SK-N-SH (cell line): ENCODE results near the gene CELF5. TPM values are rescaled to one million over a fixed set of nuclear protein-coding genes. Genes with fewer than 3 reads are reported as not detected.

Experiments used
- CTCF ChIA-PET: fragments of 300-600, 350-600 bp; formaldehyde crosslinking; extraction: SDS; loops from one replicate; lab custom pipeline; 2021; lab: Yijun Ruan, JAX
- POLR2A ChIA-PET: fragments of 350-600 bp; sonication (Branson Sonifier 250); formaldehyde crosslinking; extraction: SDS; loops from one replicate; lab custom pipeline; 2020; ENCODE audit warnings: antibody characterized with exemption, inconsistent platforms; lab: Yijun Ruan, JAX
- DNase-seq: peaks from one replicate; pipeline ENCODE4 v3.0.0; 2012
- H2AFZ ChIP-seq: fragments of 200-600 bp; sonication (generic); 2 replicates; pipeline ENCODE4 v1.8.1; 2016; ENCODE audit warnings: antibody characterized with exemption, mild to moderate bottlenecking, low read depth
- H3F3A ChIP-seq: fragments of 200-600 bp; sonication (generic); replicated peaks from 2 replicates; pipeline ENCODE3; 2016; ENCODE audit warnings: antibody characterized with exemption, mild to moderate bottlenecking; ENCODE audit not compliant: insufficient read depth
- H3K27ac ChIP-seq, 2 experiments: fragments of 200-500 bp in 1 of 2; fragments of 200-600 bp in 1 of 2; sonication (Bioruptor generic) in 1 of 2; sonication (generic), shearing (Covaris generic) in 1 of 2; 2 replicates each; pipeline versions ENCODE4 v1.5.1 to v1.6.1; 2014 to 2016; ENCODE audit warnings: low read depth in 2 of 2, inconsistent platforms in 1 of 2, low read length in 1 of 2, mild to moderate bottlenecking in 1 of 2, mixed read lengths in 1 of 2
- H3K27me3 ChIP-seq: fragments of 200-600 bp; sonication (generic), shearing (Covaris generic); 2 replicates; pipeline ENCODE4 v1.6.1; 2016; ENCODE audit warnings: mixed run types; ENCODE audit not compliant: insufficient read depth
- H3K36me3 ChIP-seq, 2 experiments: fragments of 200-500 bp in 1 of 2; fragments of 200-600 bp in 1 of 2; sonication (Bioruptor generic) in 1 of 2; sonication (generic) in 1 of 2; replicated peaks in 1 of 2; 2 replicates each; pipeline versions ENCODE3 to v1.5.1; 2014 to 2016; ENCODE audit warnings: low read length in 1 of 2, mild to moderate bottlenecking in 1 of 2; ENCODE audit not compliant: insufficient read depth in 2 of 2, control insufficient read depth in 1 of 2
- H3K4me1 ChIP-seq, 2 experiments: fragments of 200-500 bp in 1 of 2; fragments of 200-600 bp in 1 of 2; sonication (Bioruptor generic) in 1 of 2; sonication (generic), shearing (Covaris generic) in 1 of 2; 2 replicates each; pipeline versions ENCODE4 v1.5.1 to v1.6.1; 2014 to 2016; ENCODE audit warnings: low read depth in 1 of 2, low read length in 1 of 2, mixed run types in 1 of 2; ENCODE audit not compliant: insufficient read depth in 2 of 2, control insufficient read depth in 1 of 2
- H3K4me2 ChIP-seq: fragments of 200-600 bp; sonication (generic), shearing (Covaris generic); 2 replicates; pipeline ENCODE4 v1.6.1; 2017; ENCODE audit warnings: mixed run types
- H3K4me3 ChIP-seq, 2 experiments: fragments of 200-500 bp in 1 of 2; fragments of 200-600 bp in 1 of 2; sonication (Bioruptor generic) in 1 of 2; sonication (generic), shearing (Covaris generic) in 1 of 2; 2 replicates each; pipeline versions ENCODE4 v1.5.1 to v1.8.1; 2014 to 2016; ENCODE audit warnings: low read depth in 2 of 2, inconsistent platforms in 1 of 2, low read length in 1 of 2, mild to moderate bottlenecking in 1 of 2, mixed read lengths in 1 of 2, moderate library complexity in 1 of 2
- H3K79me2 ChIP-seq: fragments of 200-600 bp; sonication (generic); 2 replicates; pipeline ENCODE4 v1.8.1; 2017; ENCODE audit warnings: mild to moderate bottlenecking; ENCODE audit not compliant: insufficient read depth
- H3K9ac ChIP-seq: fragments of 200-600 bp; sonication (generic); 2 replicates; pipeline ENCODE4 v1.6.1; 2017; ENCODE audit warnings: mixed run types
- H3K9me2 ChIP-seq: fragments of 200-600 bp; sonication (generic); 2 replicates; pipeline ENCODE4 v1.6.1; 2017; ENCODE audit warnings: mixed run types
- H3K9me3 ChIP-seq: fragments of 200-600 bp; sonication (generic); 2 replicates; pipeline ENCODE4 v1.6.1; 2017; ENCODE audit warnings: mixed run types, mild to moderate bottlenecking, moderate library complexity
- H4K20me1 ChIP-seq: fragments of 200-600 bp; sonication (generic); 2 replicates; pipeline ENCODE4 v1.6.1; 2017; ENCODE audit warnings: mild to moderate bottlenecking, mixed run types; ENCODE audit not compliant: insufficient read depth
- ELF1 ChIP-seq: IDR thresholded peaks from 2 replicates; pipeline ENCODE4 v1.4.0; 2012
- EP300 ChIP-seq, 2 experiments: IDR thresholded peaks; 2 replicates each; pipeline versions ENCODE4 v1.4.0 to v1.6.1; 2012; ENCODE audit warnings: borderline replicate concordance in 1 of 2, low read depth in 1 of 2, low read length in 1 of 2
- FOXJ3 ChIP-seq: sonication (generic); formaldehyde crosslinking; IDR thresholded peaks from 2 replicates; pipeline ENCODE4 v1.5.1; 2020; ENCODE audit warnings: mild to moderate bottlenecking, missing genetic modification reagents
- GABPA ChIP-seq: IDR thresholded peaks from 2 replicates; pipeline ENCODE4 v1.4.0; 2012; ENCODE audit warnings: low read depth, mild to moderate bottlenecking
- MEF2A ChIP-seq: IDR thresholded peaks from 2 replicates; pipeline ENCODE4 v1.4.0; 2012; ENCODE audit warnings: low read depth, borderline replicate concordance
- NFIC ChIP-seq: IDR thresholded peaks from 2 replicates; pipeline ENCODE4 v1.4.0; 2012; ENCODE audit warnings: borderline replicate concordance
- POLR2AphosphoS5 ChIP-seq: IDR thresholded peaks from 2 replicates; pipeline ENCODE4 v1.6.1; 2012; ENCODE audit warnings: low read depth, low read length
- TEAD4 ChIP-seq: IDR thresholded peaks from 2 replicates; pipeline ENCODE4 v1.4.0; 2012; ENCODE audit warnings: mild to moderate bottlenecking, borderline replicate concordance; ENCODE audit not compliant: insufficient read depth
- WGBS: methylation state at CpG from one replicate; pipeline ENCODE4 v1.1.6; 2017; ENCODE audit warnings: low lambda C conversion rate; 5-methylcytosine and 5-hydroxymethylcytosine counted together
- polyA plus RNA-seq, 3 experiments: library from polyadenylated mRNA; depleted of rRNA; stranded (reverse); fragments of >200 nt; gene quantifications; 2 replicates each; pipeline ENCODE4 v1.2.3, GENCODE V29; 2012
- TF ChIP-seq, protein P1 (sequence below): fragments of 150-350 bp; IDR thresholded peaks from 2 replicates; pipeline ENCODE4 v1.6.1; 2017; ENCODE audit warnings: antibody characterized with exemption, low read length, low read depth, borderline replicate concordance
- TF ChIP-seq, protein P2 (sequence below): IDR thresholded peaks from 2 replicates; pipeline ENCODE4 v1.4.0; 2012; ENCODE audit warnings: low read depth
- TF ChIP-seq, protein P3 (sequence below): fragments of 200-600 bp; sonication (generic); IDR thresholded peaks from 2 replicates; pipeline ENCODE4 v1.6.1; 2017; ENCODE audit warnings: antibody characterized with exemption, mild to moderate bottlenecking, moderate library complexity

Gene CELF5
- polyA plus RNA-seq, 1 of the 3 experiments (the other 2 are of a cell fraction), result 0.33 TPM

DNA sequence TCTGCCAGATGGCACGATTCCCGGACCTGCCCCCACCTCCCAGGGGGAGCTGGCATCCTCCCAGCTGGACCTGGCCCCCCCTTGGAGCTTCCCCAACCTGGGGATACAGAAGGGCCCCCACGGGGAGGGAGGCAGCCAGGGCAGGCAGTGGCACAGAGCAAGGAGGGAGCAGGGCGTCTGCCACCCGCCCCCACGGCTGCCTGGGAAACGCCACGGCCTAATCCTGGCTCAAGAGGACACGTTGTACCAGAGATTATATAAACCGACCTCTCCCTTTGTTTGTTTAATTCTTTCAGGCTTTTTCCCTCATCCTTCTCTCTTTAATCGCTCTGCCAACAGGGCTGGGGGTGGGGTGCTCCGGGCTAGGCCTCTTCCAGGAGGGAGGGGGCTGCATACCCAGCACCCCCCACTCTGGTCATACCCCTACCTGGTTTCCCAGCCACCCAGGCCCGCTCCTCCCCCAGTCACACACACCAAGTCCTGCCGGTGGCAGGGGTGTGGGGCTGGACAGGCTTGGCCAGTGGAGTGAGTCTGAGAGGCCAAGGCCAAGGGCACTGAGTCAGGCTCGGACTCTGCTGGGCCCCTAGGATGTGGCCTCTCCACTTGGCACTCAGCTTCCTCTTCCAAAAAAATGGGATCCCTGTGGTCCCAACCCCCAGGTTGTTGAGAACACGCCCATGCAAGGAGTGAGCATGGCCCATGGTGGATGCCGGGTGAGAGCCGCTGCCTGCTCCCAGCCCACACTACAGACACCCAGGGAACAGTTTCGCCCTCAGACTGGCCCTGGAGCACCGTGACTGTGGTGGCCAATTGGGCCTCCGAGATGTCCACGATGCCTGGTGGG, 112.4 kb downstream of the CELF5 start:
- H3K36me3 ChIP-seq, result no peaks in the 10 kb centered on the region
- 42% methylated on average over 12 of the region's 22 CpGs for WGBS
- peaks cover 7 to 23% of the 10 kb centered on the region in 2 experiments; a peak in 3 of 4 replicates for H3K4me1 ChIP-seq
- POLR2A ChIA-PET, result interaction anchor here (0.9 to 1.1 kb wide), 3 partner anchors 51 to 105 kb away, joined by 3 to 4 read pairs (median 3); no protein-coding TSS in a partner anchor
- H4K20me1 ChIP-seq, result no peaks in the 10 kb centered on the region
- no peak overlapping the region for H3K4me3 ChIP-seq
- peak; percentile 76 for DNase-seq
- H3K9me3 ChIP-seq, result no peaks in the 10 kb centered on the region
- no peaks in the 10 kb centered on the region for H3K9me2 ChIP-seq
- H3K9ac ChIP-seq, result no peak overlapping the region
- no peaks in the 10 kb centered on the region for H3K27me3 ChIP-seq
- peak overlapping the region; percentile 40 to 83 for H3K27ac ChIP-seq
- H3K79me2 ChIP-seq, result no peaks in the 10 kb centered on the region
- no peaks in the 10 kb centered on the region for H3F3A ChIP-seq
- CTCF ChIA-PET, result interaction anchor here (0.6 to 2.7 kb wide), 7 partner anchors 9 to 148 kb away, joined by 3 to 15 read pairs (median 5); no protein-coding TSS in a partner anchor
- 0 out of 2 replicates have a peak overlapping the region, but pooled peaks have one; percentile 42 for H3K4me2 ChIP-seq
- peak overlapping the region; percentile 69 for H2AFZ ChIP-seq
- TF ChIP-seq, protein P1, sequence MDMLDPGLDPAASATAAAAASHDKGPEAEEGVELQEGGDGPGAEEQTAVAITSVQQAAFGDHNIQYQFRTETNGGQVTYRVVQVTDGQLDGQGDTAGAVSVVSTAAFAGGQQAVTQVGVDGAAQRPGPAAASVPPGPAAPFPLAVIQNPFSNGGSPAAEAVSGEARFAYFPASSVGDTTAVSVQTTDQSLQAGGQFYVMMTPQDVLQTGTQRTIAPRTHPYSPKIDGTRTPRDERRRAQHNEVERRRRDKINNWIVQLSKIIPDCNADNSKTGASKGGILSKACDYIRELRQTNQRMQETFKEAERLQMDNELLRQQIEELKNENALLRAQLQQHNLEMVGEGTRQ, result no peak
- 0 out of 4 replicates have a peak, but pooled peaks of 1 of the 2 experiments have one; percentile 26 for TF ChIP-seq EP300 (IDR thresholded peaks at IDR 0.05; ENCODE audit: borderline replicate concordance in 1 of 2, low read depth in 1 of 2, low read length in 1 of 2)
- TF ChIP-seq NFIC, result peak; percentile 84
- 0 out of 2 replicates have a peak, but pooled peaks have one; percentile 52 for TF ChIP-seq FOXJ3 (CRISPR knock-in tag)
- TF ChIP-seq TEAD4, result no peak
- TF ChIP-seq, protein P2, sequence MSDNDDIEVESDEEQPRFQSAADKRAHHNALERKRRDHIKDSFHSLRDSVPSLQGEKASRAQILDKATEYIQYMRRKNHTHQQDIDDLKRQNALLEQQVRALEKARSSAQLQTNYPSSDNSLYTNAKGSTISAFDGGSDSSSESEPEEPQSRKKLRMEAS, result 0 out of 2 replicates have a peak, but pooled peaks have one; percentile 19

DNA sequence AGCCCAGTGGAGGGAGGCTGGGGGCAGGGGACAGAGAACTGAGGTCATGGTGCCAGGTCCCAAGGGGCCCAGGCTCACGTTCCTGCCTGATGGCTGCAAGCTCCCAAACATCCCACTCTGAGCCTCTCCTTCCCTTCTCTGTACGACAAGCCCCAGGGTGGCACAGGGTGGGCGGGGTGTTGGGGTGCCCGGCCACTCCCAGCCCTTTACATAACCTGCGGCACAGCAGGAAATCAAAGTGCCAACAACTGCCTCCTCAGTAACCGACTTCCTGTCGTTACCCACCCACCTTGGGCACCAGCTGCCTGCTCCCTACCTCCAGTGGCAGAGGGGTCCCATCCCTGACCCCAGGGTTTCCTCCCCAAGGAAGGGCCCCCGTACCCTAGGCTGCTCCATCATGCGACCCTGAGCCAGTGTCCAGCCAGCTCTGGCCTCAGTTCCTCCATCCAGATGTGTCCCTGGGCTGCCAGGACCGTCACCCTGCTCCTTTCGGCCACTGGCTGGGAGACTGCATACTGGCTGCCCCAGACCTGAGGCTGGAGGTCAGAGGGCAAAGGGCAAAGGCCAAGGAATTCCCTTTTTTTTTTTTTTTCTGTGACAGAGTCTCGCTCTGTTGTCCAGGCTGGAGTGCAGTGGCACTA, 114.2 kb downstream of the CELF5 start:
- no peak overlapping the region for H2AFZ ChIP-seq
- CTCF ChIA-PET, result interaction anchor here (0.7 to 2.2 kb wide), 2 partner anchors 34 to 132 kb away, joined by 3 to 5 read pairs; no protein-coding TSS in a partner anchor
- H3K9me2 ChIP-seq, result no peaks in the 10 kb centered on the region
- TF ChIP-seq ELF1, result no peak
- no peak for TF ChIP-seq MEF2A
- no peak for TF ChIP-seq POLR2AphosphoS5
- no peak for TF ChIP-seq GABPA
- TF ChIP-seq, protein P3, sequence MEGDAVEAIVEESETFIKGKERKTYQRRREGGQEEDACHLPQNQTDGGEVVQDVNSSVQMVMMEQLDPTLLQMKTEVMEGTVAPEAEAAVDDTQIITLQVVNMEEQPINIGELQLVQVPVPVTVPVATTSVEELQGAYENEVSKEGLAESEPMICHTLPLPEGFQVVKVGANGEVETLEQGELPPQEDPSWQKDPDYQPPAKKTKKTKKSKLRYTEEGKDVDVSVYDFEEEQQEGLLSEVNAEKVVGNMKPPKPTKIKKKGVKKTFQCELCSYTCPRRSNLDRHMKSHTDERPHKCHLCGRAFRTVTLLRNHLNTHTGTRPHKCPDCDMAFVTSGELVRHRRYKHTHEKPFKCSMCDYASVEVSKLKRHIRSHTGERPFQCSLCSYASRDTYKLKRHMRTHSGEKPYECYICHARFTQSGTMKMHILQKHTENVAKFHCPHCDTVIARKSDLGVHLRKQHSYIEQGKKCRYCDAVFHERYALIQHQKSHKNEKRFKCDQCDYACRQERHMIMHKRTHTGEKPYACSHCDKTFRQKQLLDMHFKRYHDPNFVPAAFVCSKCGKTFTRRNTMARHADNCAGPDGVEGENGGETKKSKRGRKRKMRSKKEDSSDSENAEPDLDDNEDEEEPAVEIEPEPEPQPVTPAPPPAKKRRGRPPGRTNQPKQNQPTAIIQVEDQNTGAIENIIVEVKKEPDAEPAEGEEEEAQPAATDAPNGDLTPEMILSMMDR, result no peak
- TF ChIP-seq, all 33 proteins: peak for 0
- Histone ChIP-seq H3K79me2 (no peaks in the 10 kb centered on the region), H3K4me2 (no peak overlapping the region), H3K36me3 (no peaks in the 10 kb centered on the region), H3K9ac (no peak overlapping the region), H3K4me3 (no peak overlapping the region), H3K27me3 (no peaks in the 10 kb centered on the region), H3K27ac (no peak overlapping the region), H3F3A (no peaks in the 10 kb centered on the region), H3K4me1 (peaks cover 7 to 23% of the 10 kb centered on the region in 2 experiments; a peak in 3 of 4 replicates), H3K9me3 (no peaks in the 10 kb centered on the region), H4K20me1 (no peaks in the 10 kb centered on the region)
- POLR2A ChIA-PET, result no interaction called here
- WGBS, result 72% methylated on average over 3 of the region's 12 CpGs
- no peak for DNase-seq
